Stimulated activated CD4-positive, alpha-beta T cell treated with anti-CD3 and anti-CD28 coated beads, Interleukin-1b, Interleukin-23, amount 100 ng/mL, for 1 hour (primary cell): ENCODE results near the gene MRC2.
"Not testable (repeated sequence)": the region's sequence is repeated elsewhere in the genome, so short reads cannot be mapped to it uniquely, and the experiment has no call there.

ENCODE experiments used
- DNase-seq, 2 donors: peaks; one replicate each; pipeline ENCODE4 v3.0.0-alpha.2; 2020; ENCODE audit warnings: low read depth in 2 of 2

The MRC2 gene

GRCh38 chr17:62627219-62627903, at the start of gene MRC2:
Gene MRC2, plus strand, starts transcription at chr17:62627670. Its CDS starts 133 bp downstream, at chr17:62627803.
- DNase-seq: peak in 1 of 2 donors; percentile 24

DNA sequence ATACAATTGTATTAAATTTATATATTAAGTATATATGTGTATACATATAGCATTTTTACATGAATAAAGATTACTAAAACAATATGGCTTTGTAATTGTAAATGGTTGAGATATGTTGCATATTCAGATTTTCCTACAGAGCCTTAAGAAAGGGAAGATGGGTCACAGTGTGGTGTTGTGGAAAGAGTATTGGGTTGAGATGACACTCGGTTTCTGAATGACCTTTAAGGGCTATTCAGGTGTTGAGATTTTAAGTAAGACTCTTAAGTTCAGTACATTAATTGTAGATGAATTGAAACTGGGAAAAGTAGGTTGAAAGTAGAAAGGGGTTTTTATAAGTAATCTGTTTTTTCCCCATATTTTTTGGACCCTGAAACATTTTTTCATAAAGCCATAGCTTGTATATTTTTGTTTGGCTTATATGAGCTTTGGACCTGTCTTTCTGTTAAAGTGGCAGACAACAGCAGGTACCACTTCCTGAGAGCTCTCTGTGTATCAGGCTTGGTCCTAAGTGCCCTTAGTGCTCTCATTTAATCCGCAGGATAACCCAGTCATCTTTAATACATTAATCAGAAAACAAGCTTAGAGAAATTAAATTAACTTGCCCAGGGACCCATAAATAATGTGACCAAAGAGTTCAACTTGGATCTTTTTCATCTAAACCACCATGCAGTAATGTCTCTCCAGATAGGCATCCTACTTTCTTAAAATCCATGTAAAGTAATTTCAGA, 48.5 kb upstream of the MRC2 start:
- DNase-seq: no peak

DNA sequence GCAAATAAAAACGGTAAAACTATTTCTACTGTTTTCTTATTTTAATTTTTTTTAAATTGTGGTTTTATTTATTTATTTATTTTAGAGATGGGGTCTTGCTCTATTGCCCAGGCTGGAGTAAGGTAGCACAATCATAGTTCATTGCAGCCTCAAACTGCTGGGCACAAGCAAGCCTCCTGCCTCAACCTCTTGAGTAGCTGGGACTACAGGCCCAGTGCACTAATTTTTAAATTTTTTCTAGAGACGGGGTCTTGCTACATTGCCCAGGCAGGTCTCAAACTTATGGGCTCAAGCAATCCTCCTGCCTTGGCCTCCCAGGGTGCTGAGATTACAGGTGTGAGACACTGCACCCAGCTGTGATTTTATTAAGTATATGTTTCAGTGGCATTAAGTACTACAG, 46.5 kb upstream of the MRC2 start:
- no peak for DNase-seq

- no peak for DNase-seq
Measured at GRCh38 chr17:62581764-62582163, 45.7 kb upstream of the MRC2 start.

GRCh38 chr17:62587554-62587953, 39.9 kb upstream of the MRC2 start:
- DNase-seq: no peak

- DNase-seq: no peak
Measured at GRCh38 chr17:62588109-62588508, 39.4 kb upstream of the MRC2 start.

DNA sequence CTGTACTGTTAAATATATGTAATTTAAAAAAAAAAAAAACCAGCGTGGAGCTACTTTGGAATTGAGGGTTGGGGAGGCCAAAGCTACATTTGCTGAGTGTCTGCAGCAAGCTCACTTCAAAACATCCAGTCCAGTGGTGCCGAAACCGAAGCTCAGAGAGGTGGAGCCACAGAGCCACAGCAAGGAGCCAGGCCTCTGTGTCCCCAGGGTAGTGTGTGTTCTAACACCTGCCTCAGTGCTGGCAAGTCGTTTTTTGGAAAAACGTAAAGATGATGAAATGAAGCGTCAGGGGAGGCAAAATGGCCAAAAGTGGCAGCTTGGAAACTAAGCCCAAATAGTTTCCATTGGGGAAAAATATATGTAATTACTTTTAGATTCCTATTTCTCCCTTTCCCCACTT, 36.1 kb upstream of the MRC2 start:
- DNase-seq: no peak

DNA sequence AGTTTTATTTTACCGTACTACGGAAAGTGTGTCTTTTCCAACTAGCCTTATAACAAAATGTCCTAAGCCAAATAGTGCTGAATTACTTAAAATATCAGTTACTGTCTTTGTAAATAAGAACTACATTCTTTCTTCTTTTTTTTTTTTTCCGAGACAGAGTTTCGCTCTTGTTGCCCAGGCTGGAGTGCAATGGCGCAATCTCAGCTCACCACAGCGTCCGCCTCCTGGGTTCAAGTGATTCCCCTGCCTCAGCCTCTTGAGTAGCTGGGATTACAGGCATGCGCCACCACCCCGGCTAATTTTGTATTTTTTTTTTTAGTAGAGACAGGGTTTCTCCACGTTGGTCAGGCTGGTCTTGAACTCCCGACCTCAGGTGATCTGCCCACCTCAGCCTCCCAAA, 35.6 kb upstream of the MRC2 start:
- DNase-seq: not testable (repeated sequence)

GRCh38 chr17:62592341-62593099, 35.0 kb upstream of the MRC2 start:
- no peak for DNase-seq

GRCh38 chr17:62595484-62595883, 32.0 kb upstream of the MRC2 start:
- no peak for DNase-seq

DNA sequence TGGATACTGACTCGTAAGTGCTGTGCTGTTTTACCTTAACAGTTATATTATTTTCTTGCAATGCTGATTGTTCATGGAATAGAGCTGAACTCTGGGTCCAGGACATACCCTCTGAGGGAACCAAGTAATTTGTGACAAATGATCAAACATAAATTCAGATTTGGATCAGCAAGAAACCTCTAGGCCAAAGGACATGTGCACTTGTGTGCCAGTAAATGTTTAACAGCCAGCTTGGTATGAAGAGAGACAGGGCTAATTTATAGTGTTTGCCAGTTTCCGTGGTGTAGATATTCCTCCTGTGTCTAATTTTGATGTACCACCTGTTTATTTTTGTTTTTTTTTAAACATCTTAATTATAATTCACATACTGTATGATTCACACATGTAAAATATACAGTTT, 30.8 kb upstream of the MRC2 start:
- DNase-seq: no peak

DNA sequence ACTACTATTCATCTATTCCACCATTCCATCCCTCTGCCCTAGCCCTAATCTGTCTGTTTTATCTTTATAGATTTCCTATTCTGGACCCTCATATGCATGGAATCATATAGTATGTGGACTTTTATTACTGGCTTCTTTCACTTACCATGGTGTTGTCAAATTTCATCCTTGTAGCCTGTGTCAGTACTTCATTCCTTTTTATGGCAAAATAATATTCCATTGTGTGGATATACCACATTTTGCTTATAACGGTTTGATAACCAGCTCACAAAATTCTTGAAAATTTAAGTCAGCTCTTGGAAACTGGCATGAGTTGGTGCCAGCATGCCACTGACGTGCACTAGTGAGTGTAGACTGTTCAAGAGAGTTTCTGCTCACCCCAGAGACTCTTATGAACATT, 30.3 kb upstream of the MRC2 start:
- DNase-seq: no peak

- no peak for DNase-seq
Measured at GRCh38 chr17:62597920-62598319, 29.6 kb upstream of the MRC2 start.

- no peak for DNase-seq
Measured at GRCh38 chr17:62599964-62600657, 27.4 kb upstream of the MRC2 start.

- DNase-seq: no peak
Measured at GRCh38 chr17:62600805-62601204, 26.7 kb upstream of the MRC2 start.

DNA sequence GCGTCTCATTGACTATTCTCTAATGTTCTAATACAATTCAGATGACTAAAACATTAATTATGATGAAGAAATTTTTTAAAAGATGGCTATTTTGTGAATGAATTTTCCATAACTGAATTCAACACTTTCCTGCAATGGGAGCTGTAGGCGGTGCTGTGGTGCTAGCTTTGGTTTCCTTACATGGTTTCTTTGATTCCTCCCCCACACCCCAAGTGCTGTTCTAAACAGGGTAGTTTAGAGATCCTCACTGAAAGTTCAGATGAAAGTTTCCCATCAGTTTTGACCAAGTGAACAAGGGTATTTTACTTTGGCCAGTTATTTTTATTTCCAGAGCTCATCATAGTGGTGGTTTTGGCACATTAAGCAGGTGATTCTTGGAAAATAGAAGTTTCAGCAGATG, 26.0 kb upstream of the MRC2 start:
- no peak for DNase-seq

DNA sequence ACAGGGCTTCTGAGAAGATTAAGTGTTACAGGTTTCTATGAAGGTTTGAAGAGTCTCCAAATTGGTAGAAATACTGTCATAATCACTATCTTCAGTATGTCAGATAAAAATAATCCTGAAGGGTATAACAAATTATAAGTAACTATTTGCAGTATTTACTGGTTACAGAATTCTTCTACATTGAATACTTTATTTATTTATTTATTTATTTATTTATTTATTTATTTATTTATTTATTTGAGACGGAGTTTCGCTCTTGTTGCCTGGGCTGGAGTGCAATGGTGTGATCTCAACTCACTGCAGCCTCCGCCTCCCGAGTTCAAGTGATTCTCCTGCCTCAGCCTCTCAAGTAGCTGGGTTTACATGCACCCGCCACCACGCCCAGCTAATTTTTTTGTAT, 23.7 kb upstream of the MRC2 start:
- DNase-seq: not testable (repeated sequence)

DNA sequence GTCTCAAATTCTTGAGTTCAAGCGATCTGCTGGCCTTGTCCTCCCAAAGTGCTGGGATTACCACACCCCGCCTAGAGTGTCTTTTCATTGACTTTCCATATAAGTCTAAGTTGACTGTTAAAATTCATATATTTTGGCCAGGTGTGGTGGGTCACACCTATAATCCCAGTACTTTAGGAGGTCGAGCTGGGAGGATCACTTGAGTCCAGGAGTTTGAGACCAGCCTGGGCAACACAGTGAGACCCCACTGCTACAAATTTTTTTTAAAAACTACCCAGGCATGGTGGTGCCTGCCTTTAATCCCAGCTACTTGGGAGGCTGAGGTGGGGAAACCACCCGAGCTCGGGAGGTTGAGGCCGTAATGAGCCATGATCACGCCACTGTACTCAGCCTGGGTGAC, 21.9 kb upstream of the MRC2 start:
- no peak for DNase-seq

GRCh38 chr17:62611292-62611691, 16.2 kb upstream of the MRC2 start:
- no peak for DNase-seq

DNA sequence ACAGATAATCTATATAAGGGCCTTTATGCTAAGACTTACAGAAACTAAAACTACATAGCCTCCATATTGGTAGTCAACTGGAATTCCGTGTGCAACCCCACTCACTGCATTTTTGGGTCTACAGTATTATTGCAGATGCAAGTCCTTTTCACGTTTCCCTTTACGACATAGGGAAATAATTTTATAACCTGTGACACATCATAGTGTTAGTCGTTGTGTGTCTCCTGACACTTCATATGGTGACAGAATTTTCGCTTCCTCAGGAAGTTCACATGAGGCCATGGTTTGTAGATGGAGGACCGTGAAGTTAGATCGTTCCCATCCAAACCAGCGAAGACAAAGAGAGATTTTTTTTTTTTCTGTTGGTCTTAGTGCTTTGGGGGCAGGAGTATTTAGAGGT, 15.7 kb upstream of the MRC2 start:
- no peak for DNase-seq

DNA sequence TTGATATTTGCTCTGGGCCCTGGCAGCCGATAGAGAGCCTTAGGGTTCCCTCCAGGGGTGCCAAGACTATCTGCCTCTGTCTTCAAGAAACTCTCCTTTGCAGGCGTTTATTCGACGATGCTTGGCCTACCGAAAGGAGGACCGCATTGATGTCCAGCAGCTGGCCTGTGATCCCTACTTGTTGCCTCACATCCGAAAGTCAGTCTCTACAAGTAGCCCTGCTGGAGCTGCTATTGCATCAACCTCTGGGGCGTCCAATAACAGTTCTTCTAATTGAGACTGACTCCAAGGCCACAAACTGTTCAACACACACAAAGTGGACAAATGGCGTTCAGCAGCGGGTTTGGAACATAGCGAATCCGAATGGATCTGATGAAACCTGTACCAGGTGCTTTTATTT, 15.2 kb upstream of the MRC2 start:
- DNase-seq: not testable (repeated sequence)

- not testable (repeated sequence) for DNase-seq
Measured at GRCh38 chr17:62613095-62613494, 14.4 kb upstream of the MRC2 start.
